Keratinocyte (primary cell): ENCODE measurements around the gene LGR6. TPM values are rescaled to one million over a fixed set of nuclear protein-coding genes. Genes with fewer than 3 reads are reported as not detected.

ENCODE experiments used
- DNase-seq: peaks from one replicate; pipeline ENCODE4 v3.0.0-alpha.2; 2011; ENCODE audit warnings: low read depth, missing footprints, low spot score
- FAIRE-seq: peaks from 2 replicates; lab custom pipeline; 2011; peaks lifted over from hg19 to GRCh38; lab: Jason Lieb, UNC
- H2AFZ ChIP-seq: 2 replicates; pipeline ENCODE4 v1.6.0; 2012; ENCODE audit warnings: low read length, control low read depth, inconsistent platforms; ENCODE audit not compliant: control insufficient read depth
- H3K27ac ChIP-seq: 2 replicates; pipeline ENCODE4 v1.5.1; 2011; ENCODE audit warnings: low read length; ENCODE audit not compliant: control insufficient read depth, insufficient read depth
- H3K27me3 ChIP-seq: 3 replicates; pipeline ENCODE4 v1.6.0; 2011; ENCODE audit warnings: low read length; ENCODE audit not compliant: control insufficient read depth, insufficient read depth; ENCODE audit errors: extremely low read depth
- H3K36me3 ChIP-seq, 2 experiments: 2 replicates in 1 of 2; 3 replicates in 1 of 2; pipeline ENCODE4 v1.5.1; 2011; ENCODE audit warnings: low read length in 2 of 2, mild to moderate bottlenecking in 1 of 2; ENCODE audit not compliant: control insufficient read depth in 2 of 2, insufficient read depth in 2 of 2; ENCODE audit errors: extremely low read depth in 1 of 2
- H3K4me1 ChIP-seq: 3 replicates; pipeline ENCODE4 v1.5.1; 2011; ENCODE audit warnings: low read length; ENCODE audit not compliant: control insufficient read depth, insufficient read depth; ENCODE audit errors: extremely low read depth
- H3K4me2 ChIP-seq: 3 replicates; pipeline ENCODE4 v1.6.0; 2011; ENCODE audit warnings: low read depth, low read length; ENCODE audit not compliant: control insufficient read depth, insufficient read depth; ENCODE audit errors: extremely low read depth
- H3K4me3 ChIP-seq, 3 experiments: fragments of 200-600 bp in 1 of 3; sonication (generic) in 1 of 3; 2 replicates in 2 of 3; 3 replicates in 1 of 3; pipeline ENCODE4 v1.5.1; 2011 to 2016; ENCODE audit warnings: low read length in 3 of 3, mild to moderate bottlenecking in 3 of 3, control low read depth in 2 of 3, inconsistent platforms in 1 of 3, low read depth in 1 of 3, mixed read lengths in 1 of 3, mixed run types in 1 of 3, moderate library complexity in 1 of 3; ENCODE audit not compliant: control insufficient read depth in 2 of 3, insufficient read depth in 2 of 3; ENCODE audit errors: extremely low read depth in 1 of 3
- H3K79me2 ChIP-seq: 2 replicates; pipeline ENCODE4 v1.6.0; 2012; ENCODE audit warnings: low read length; ENCODE audit not compliant: control insufficient read depth, insufficient read depth
- H3K9ac ChIP-seq: 3 replicates; pipeline ENCODE4 v1.6.0; 2011; ENCODE audit warnings: low read length; ENCODE audit not compliant: control insufficient read depth, insufficient read depth; ENCODE audit errors: extremely low read depth
- H3K9me1 ChIP-seq: 3 replicates; pipeline ENCODE4 v1.6.0; 2011; ENCODE audit warnings: low read length; ENCODE audit not compliant: control insufficient read depth, insufficient read depth; ENCODE audit errors: extremely low read depth
- H3K9me3 ChIP-seq: 2 replicates; pipeline ENCODE4 v1.5.1; 2012; ENCODE audit warnings: low read depth, low read length; ENCODE audit not compliant: control insufficient read depth
- H4K20me1 ChIP-seq: 3 replicates; pipeline ENCODE4 v1.6.0; 2011; ENCODE audit warnings: low read length; ENCODE audit not compliant: control insufficient read depth, insufficient read depth; ENCODE audit errors: extremely low read depth
- CTCF ChIP-seq, 3 experiments: IDR thresholded peaks in 1 of 3; conservative IDR thresholded peaks in 1 of 3; optimal IDR thresholded peaks in 1 of 3; 2 replicates in 2 of 3; 3 replicates in 1 of 3; pipeline versions ENCODE3 to v1.5.1; 2011; ENCODE audit warnings: low read length in 3 of 3, mild to moderate bottlenecking in 3 of 3, moderate library complexity in 2 of 3, control low read depth in 1 of 3, inconsistent platforms in 1 of 3; ENCODE audit not compliant: insufficient read depth in 2 of 3; ENCODE audit errors: extremely low read depth in 1 of 3
- EZH2 ChIP-seq: IDR thresholded peaks from one replicate; pipeline ENCODE4 v1.6.1; 2012; ENCODE audit warnings: inconsistent platforms, mild to moderate bottlenecking, low read length, moderate library complexity
- dilution Hi-C: fragments of 300-500 bp; cut with MboI; formaldehyde crosslinking; loops from one replicate; pipeline ENCODE4 v1.7.0; 2020; ENCODE audit warnings: low sequenced_read_pairs; ENCODE audit not compliant: extremely low pct_ligation_motif_present
- polyA plus RNA-seq, 5 experiments: library from polyadenylated mRNA; depleted of rRNA in 3 of 5; stranded (reverse) in 3 of 5; stranded (forward) in 1 of 5; unstranded in 1 of 5; fragments of >200 nt; gene quantifications; 1 replicate in 1 of 5; 2 replicates in 3 of 5; 3 replicates in 1 of 5; pipeline versions ENCODE4 v1.2.1 to v1.2.3, GENCODE V29; 2011 to 2012; ENCODE audit warnings: missing spikeins in 2 of 5, low read depth in 1 of 5, low replicate concordance in 1 of 5

Gene LGR6
- polyA plus RNA-seq, 1 donor (not counting 4 experiments of a cell fraction or from before 2014, with no cell fraction given) = 0.42 TPM

- dilution Hi-C loops = no loop called here
Observed at GRCh38 chr1:202200669-202201068, 7.1 kb downstream of the LGR6 start.

DNA sequence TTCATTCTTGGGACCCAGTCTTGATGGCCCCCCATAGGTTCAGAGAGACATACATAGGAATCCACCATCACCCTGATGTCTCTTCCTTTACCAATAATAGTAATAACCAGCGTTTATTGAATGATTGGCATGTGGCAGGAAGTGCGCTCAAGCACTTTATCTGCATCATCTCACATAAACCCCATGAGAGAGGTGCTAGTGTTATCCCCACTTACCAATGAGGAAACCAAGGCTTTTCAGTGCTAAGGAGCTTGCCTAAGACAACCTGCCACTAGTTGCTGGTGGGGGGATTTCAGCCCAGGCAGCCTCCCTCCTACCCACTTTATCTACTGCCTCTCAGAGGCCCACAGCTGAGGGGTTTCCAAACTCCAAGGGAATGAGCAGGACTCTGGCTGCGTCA is 7.7 kb downstream of the LGR6 start:
- FAIRE-seq = no peak
- H3K9me3 ChIP-seq = no peaks in the 10 kb centered on the region

More at GRCh38 chr1:202200669-202201068, 7.1 kb downstream of the LGR6 start:
- H3K4me2 ChIP-seq = peak overlapping the region; percentile 39
- H3K9ac ChIP-seq = no peak overlapping the region
- H4K20me1 ChIP-seq = no peaks in the 10 kb centered on the region
- TF ChIP-seq EZH2 = no peak
- TF ChIP-seq CTCF (optimal IDR thresholded peaks at IDR 0.05 in 1 of 3, IDR thresholded peaks at IDR 0.05 in 1 of 3, conservative IDR thresholded peaks at IDR 0.05 in 1 of 3; ENCODE audit: extremely low read depth in 1 of 3, insufficient read depth in 2 of 3, low read length in 3 of 3) = no peak
- no peaks in the 10 kb centered on the region for H3K79me2 ChIP-seq
- DNase-seq (no peak), FAIRE-seq (no peak)
- peaks cover 5% of the 10 kb centered on the region for H3K9me1 ChIP-seq
- peaks cover 19% of the 10 kb centered on the region for H3K4me1 ChIP-seq
- H3K9me3 ChIP-seq = no peaks in the 10 kb centered on the region
- no peaks in the 10 kb centered on the region for H3K27me3 ChIP-seq
- no peak overlapping the region for H3K27ac ChIP-seq
- H2AFZ ChIP-seq = no peak overlapping the region
- H3K36me3 ChIP-seq = no peaks in the 10 kb centered on the region
- no peak overlapping the region for H3K4me3 ChIP-seq

More for the DNA sequence above, 7.7 kb downstream of the LGR6 start:
- H3K36me3 ChIP-seq = no peaks in the 10 kb centered on the region
- peaks cover 19% of the 10 kb centered on the region for H3K4me1 ChIP-seq
- no peaks in the 10 kb centered on the region for H3K27me3 ChIP-seq
- H4K20me1 ChIP-seq = no peaks in the 10 kb centered on the region
- no peak overlapping the region for H3K27ac ChIP-seq
- H2AFZ ChIP-seq = no peak overlapping the region
- H3K4me3 ChIP-seq = no peak overlapping the region
- no peak overlapping the region for H3K9ac ChIP-seq
- TF ChIP-seq CTCF (optimal IDR thresholded peaks at IDR 0.05 in 1 of 3, IDR thresholded peaks at IDR 0.05 in 1 of 3, conservative IDR thresholded peaks at IDR 0.05 in 1 of 3; ENCODE audit: extremely low read depth in 1 of 3, insufficient read depth in 2 of 3, low read length in 3 of 3) = no peak
- H3K4me2 ChIP-seq = no peak overlapping the region
- H3K79me2 ChIP-seq = no peaks in the 10 kb centered on the region
- dilution Hi-C loops = no loop called here
- peaks cover 5% of the 10 kb centered on the region for H3K9me1 ChIP-seq
- DNase-seq = no peak
